K562 (cell line): ENCODE measurements around the gene FAM222A. TPM values are rescaled to one million over a fixed set of nuclear protein-coding genes. Genes with fewer than 3 reads are reported as not detected.

Experiments
- CBFA2T3 ChIP-seq: fragments of 450-650 bp; IDR thresholded peaks from 2 replicates; pipeline ENCODE4 v1.6.1; 2017
- CTBP1 ChIP-seq: fragments of 450-650 bp; IDR thresholded peaks from 2 replicates; pipeline ENCODE4 v1.6.1; 2016; ENCODE audit warnings: borderline replicate concordance
- DPF2 ChIP-seq: fragments of 450-650 bp; IDR thresholded peaks from 2 replicates; pipeline ENCODE4 v1.6.1; 2016
- HNRNPL ChIP-seq: fragments of 200-400 bp; formaldehyde crosslinking; IDR thresholded peaks from 2 replicates; pipeline ENCODE4 v1.6.1; 2017; ENCODE audit warnings: low read depth, mild to moderate bottlenecking, low read length
- KDM1A ChIP-seq, 2 experiments: fragments of 450-650 bp; IDR thresholded peaks; 2 replicates each; pipeline ENCODE4 v1.6.1; 2016; ENCODE audit warnings: mild to moderate bottlenecking in 2 of 2
- KLF16 ChIP-seq: IDR thresholded peaks from 2 replicates; pipeline ENCODE4 v1.6.1; 2016; ENCODE audit warnings: antibody characterized with exemption
- MTA2 ChIP-seq: fragments of 450-650 bp; IDR thresholded peaks from 2 replicates; pipeline ENCODE4 v1.6.1; 2016; ENCODE audit warnings: low read depth
- PHB ChIP-seq: fragments of 250-450 bp; sonication (Bioruptor Pico); IDR thresholded peaks from 2 replicates; pipeline ENCODE4 v1.5.0; 2021
- ZNF354B ChIP-seq: fragments of 250-450 bp; sonication (Bioruptor Pico); IDR thresholded peaks from 2 replicates; pipeline ENCODE4 v1.4.0; 2020
- ZNF75A ChIP-seq: fragments of 450-650 bp; formaldehyde crosslinking; IDR thresholded peaks from 2 replicates; pipeline ENCODE4 v1.4.0; 2020; ENCODE audit warnings: mild to moderate bottlenecking
- polyA plus RNA-seq, 8 experiments: library from polyadenylated mRNA; depleted of rRNA in 4 of 8; stranded (reverse) in 5 of 8; unstranded in 3 of 8; fragments of >200 nt; fragmentation: Nextera tagmentation in 2 of 8; fragmentation: Illumina TruSeq in 1 of 8; extraction: Ambion mirVana in 2 of 8; extraction: Trizol in 1 of 8; gene quantifications; 2 replicates each; pipeline versions ENCODE4 v1.2.1 to v1.2.3, GENCODE V29; 2011 to 2014; ENCODE audit warnings: inconsistent platforms in 1 of 8, missing spikeins in 1 of 8
- total RNA-seq, 7 experiments: library from RNA; depleted of rRNA in 6 of 7; stranded (reverse); fragments of >200 nt in 6 of 7; fragmentation: Illumina TruSeq in 2 of 7; extraction: Trizol in 2 of 7; gene quantifications; 2 replicates each; pipeline versions ENCODE4 v1.2.1 to v1.2.3, GENCODE V29; 2011 to 2021; ENCODE audit warnings: low replicate concordance in 1 of 7
- TF ChIP-seq, protein P1 (sequence below), 3 experiments: fragments of 200-800 bp in 1 of 3; fragments of 250-450 bp in 1 of 3; fragments of 450-650 bp in 1 of 3; sonication (Bioruptor Pico) in 1 of 3; sonication (Bioruptor generic) in 1 of 3; formaldehyde crosslinking in 1 of 3; IDR thresholded peaks; 2 replicates each; pipeline versions ENCODE4 v1.6.1 to v1.8.0; 2016 to 2022; ENCODE audit warnings: mild to moderate bottlenecking in 2 of 3, missing genetic modification characterization in 2 of 3, missing compliant biosample characterization in 1 of 3, moderate library complexity in 1 of 3
- TF ChIP-seq, protein P2 (sequence below): sonication (generic); formaldehyde crosslinking; IDR thresholded peaks from 2 replicates; pipeline ENCODE4 v1.8.0; 2022; ENCODE audit warnings: mild to moderate bottlenecking, missing genetic modification reagents
- TF ChIP-seq, protein P3 (sequence below): sonication (generic); formaldehyde crosslinking; IDR thresholded peaks from 2 replicates; pipeline ENCODE4 v1.8.0; 2022; ENCODE audit warnings: missing genetic modification reagents, mild to moderate bottlenecking, borderline replicate concordance
- TF ChIP-seq, protein P4 (sequence below): IDR thresholded peaks from 2 replicates; pipeline ENCODE4 v1.6.1; 2012; ENCODE audit warnings: low read depth, low read length, improper control_type of control experiment, borderline replicate concordance
- TF ChIP-seq, protein P5 (sequence below): fragments of 450-650 bp; IDR thresholded peaks from 2 replicates; pipeline ENCODE4 v1.6.1; 2016; ENCODE audit warnings: mild to moderate bottlenecking

The FAM222A gene
- total and polyA plus RNA-seq, 9 of the 15 experiments (the other 6 are each of a cell fraction or from before 2014, with no cell fraction given), result 0.03 to 0.36 (median 0.12) TPM; not detected in 1

DNA sequence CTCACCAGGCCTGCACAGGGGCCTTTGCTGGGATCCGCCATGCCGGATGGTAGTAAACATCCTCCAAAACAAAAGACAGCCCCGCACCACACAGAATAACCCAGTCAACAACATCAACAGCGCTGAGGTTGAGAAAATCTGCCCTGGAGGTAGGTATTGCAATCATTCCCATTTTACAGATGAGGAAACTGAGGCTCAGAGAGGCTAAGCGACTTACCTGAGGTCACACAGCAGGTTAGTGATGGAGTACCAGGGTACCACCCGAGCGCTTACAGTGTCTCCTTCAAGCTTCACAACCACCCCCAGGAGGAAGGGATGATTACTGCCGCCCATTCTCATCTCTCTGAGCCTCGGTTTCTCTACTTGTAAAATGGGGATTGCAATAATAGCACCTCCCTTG, 104.6 kb downstream of the FAM222A start (continued):
- TF ChIP-seq, protein P1, sequence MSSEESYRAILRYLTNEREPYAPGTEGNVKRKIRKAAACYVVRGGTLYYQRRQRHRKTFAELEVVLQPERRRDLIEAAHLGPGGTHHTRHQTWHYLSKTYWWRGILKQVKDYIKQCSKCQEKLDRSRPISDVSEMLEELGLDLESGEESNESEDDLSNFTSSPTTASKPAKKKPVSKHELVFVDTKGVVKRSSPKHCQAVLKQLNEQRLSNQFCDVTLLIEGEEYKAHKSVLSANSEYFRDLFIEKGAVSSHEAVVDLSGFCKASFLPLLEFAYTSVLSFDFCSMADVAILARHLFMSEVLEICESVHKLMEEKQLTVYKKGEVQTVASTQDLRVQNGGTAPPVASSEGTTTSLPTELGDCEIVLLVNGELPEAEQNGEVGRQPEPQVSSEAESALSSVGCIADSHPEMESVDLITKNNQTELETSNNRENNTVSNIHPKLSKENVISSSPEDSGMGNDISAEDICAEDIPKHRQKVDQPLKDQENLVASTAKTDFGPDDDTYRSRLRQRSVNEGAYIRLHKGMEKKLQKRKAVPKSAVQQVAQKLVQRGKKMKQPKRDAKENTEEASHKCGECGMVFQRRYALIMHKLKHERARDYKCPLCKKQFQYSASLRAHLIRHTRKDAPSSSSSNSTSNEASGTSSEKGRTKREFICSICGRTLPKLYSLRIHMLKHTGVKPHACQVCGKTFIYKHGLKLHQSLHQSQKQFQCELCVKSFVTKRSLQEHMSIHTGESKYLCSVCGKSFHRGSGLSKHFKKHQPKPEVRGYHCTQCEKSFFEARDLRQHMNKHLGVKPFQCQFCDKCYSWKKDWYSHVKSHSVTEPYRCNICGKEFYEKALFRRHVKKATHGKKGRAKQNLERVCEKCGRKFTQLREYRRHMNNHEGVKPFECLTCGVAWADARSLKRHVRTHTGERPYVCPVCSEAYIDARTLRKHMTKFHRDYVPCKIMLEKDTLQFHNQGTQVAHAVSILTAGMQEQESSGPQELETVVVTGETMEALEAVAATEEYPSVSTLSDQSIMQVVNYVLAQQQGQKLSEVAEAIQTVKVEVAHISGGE (CRISPR knock-in tag; IDR thresholded peaks at IDR 0.05), result no peak
- TF ChIP-seq, protein P2, sequence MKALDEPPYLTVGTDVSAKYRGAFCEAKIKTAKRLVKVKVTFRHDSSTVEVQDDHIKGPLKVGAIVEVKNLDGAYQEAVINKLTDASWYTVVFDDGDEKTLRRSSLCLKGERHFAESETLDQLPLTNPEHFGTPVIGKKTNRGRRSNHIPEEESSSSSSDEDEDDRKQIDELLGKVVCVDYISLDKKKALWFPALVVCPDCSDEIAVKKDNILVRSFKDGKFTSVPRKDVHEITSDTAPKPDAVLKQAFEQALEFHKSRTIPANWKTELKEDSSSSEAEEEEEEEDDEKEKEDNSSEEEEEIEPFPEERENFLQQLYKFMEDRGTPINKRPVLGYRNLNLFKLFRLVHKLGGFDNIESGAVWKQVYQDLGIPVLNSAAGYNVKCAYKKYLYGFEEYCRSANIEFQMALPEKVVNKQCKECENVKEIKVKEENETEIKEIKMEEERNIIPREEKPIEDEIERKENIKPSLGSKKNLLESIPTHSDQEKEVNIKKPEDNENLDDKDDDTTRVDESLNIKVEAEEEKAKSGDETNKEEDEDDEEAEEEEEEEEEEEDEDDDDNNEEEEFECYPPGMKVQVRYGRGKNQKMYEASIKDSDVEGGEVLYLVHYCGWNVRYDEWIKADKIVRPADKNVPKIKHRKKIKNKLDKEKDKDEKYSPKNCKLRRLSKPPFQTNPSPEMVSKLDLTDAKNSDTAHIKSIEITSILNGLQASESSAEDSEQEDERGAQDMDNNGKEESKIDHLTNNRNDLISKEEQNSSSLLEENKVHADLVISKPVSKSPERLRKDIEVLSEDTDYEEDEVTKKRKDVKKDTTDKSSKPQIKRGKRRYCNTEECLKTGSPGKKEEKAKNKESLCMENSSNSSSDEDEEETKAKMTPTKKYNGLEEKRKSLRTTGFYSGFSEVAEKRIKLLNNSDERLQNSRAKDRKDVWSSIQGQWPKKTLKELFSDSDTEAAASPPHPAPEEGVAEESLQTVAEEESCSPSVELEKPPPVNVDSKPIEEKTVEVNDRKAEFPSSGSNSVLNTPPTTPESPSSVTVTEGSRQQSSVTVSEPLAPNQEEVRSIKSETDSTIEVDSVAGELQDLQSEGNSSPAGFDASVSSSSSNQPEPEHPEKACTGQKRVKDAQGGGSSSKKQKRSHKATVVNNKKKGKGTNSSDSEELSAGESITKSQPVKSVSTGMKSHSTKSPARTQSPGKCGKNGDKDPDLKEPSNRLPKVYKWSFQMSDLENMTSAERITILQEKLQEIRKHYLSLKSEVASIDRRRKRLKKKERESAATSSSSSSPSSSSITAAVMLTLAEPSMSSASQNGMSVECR (CRISPR knock-in tag), result no peak
- TF ChIP-seq ZNF354B (CRISPR knock-in tag) (no peak), MTA2 (no peak), CTBP1 (no peak), HNRNPL (no peak), CBFA2T3 (no peak), ZNF75A (no peak), KLF16 (no peak), DPF2 (no peak), PHB (no peak), KDM1A (IDR thresholded peaks at IDR 0.05) (peak in 1 of 2 experiments; percentile 28; a peak in 3 of 4 replicates)
- TF ChIP-seq, protein P3, sequence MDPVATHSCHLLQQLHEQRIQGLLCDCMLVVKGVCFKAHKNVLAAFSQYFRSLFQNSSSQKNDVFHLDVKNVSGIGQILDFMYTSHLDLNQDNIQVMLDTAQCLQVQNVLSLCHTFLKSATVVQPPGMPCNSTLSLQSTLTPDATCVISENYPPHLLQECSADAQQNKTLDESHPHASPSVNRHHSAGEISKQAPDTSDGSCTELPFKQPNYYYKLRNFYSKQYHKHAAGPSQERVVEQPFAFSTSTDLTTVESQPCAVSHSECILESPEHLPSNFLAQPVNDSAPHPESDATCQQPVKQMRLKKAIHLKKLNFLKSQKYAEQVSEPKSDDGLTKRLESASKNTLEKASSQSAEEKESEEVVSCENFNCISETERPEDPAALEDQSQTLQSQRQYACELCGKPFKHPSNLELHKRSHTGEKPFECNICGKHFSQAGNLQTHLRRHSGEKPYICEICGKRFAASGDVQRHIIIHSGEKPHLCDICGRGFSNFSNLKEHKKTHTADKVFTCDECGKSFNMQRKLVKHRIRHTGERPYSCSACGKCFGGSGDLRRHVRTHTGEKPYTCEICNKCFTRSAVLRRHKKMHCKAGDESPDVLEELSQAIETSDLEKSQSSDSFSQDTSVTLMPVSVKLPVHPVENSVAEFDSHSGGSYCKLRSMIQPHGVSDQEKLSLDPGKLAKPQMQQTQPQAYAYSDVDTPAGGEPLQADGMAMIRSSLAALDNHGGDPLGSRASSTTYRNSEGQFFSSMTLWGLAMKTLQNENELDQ (CRISPR knock-in tag), result no peak
- TF ChIP-seq, protein P4, sequence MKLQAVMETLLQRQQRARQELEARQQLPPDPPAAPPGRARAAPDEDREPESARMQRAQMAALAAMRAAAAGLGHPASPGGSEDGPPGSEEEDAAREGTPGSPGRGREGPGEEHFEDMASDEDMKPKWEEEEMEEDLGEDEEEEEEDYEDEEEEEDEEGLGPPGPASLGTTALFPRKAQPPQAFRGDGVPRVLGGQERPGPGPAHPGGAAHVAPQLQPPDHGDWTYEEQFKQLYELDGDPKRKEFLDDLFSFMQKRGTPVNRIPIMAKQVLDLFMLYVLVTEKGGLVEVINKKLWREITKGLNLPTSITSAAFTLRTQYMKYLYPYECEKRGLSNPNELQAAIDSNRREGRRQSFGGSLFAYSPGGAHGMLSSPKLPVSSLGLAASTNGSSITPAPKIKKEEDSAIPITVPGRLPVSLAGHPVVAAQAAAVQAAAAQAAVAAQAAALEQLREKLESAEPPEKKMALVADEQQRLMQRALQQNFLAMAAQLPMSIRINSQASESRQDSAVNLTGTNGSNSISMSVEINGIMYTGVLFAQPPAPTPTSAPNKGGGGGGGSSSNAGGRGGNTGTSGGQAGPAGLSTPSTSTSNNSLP, result no peak
- TF ChIP-seq, protein P5, sequence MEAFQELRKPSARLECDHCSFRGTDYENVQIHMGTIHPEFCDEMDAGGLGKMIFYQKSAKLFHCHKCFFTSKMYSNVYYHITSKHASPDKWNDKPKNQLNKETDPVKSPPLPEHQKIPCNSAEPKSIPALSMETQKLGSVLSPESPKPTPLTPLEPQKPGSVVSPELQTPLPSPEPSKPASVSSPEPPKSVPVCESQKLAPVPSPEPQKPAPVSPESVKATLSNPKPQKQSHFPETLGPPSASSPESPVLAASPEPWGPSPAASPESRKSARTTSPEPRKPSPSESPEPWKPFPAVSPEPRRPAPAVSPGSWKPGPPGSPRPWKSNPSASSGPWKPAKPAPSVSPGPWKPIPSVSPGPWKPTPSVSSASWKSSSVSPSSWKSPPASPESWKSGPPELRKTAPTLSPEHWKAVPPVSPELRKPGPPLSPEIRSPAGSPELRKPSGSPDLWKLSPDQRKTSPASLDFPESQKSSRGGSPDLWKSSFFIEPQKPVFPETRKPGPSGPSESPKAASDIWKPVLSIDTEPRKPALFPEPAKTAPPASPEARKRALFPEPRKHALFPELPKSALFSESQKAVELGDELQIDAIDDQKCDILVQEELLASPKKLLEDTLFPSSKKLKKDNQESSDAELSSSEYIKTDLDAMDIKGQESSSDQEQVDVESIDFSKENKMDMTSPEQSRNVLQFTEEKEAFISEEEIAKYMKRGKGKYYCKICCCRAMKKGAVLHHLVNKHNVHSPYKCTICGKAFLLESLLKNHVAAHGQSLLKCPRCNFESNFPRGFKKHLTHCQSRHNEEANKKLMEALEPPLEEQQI, result no peak
